D721Med (cell line): ENCODE measurements around the gene PTPN12.
"Not testable (repeated sequence)": the region's sequence is repeated elsewhere in the genome, so short reads cannot be mapped to it uniquely, and the experiment has no call there.

Experiments
- DNase-seq: peaks from one replicate; pipeline ENCODE4 v3.0.0; 2011; ENCODE audit warnings: low spot score; ENCODE audit not compliant: insufficient read length
- FAIRE-seq: peaks from 2 replicates; lab custom pipeline; 2011; peaks lifted over from hg19 to GRCh38; lab: Jason Lieb, UNC
- CTCF ChIP-seq: IDR thresholded peaks from 2 replicates; pipeline ENCODE4 v1.5.1; 2012; ENCODE audit warnings: mild to moderate bottlenecking, control low read depth; ENCODE audit not compliant: insufficient read depth; ENCODE audit errors: missing control alignments

PTPN12 gene

GRCh38 chr7:77532247-77532646 is 4.8 kb upstream of the PTPN12 start:
- no peak for DNase-seq
- TF ChIP-seq CTCF: no peak
- no peak for FAIRE-seq

DNA sequence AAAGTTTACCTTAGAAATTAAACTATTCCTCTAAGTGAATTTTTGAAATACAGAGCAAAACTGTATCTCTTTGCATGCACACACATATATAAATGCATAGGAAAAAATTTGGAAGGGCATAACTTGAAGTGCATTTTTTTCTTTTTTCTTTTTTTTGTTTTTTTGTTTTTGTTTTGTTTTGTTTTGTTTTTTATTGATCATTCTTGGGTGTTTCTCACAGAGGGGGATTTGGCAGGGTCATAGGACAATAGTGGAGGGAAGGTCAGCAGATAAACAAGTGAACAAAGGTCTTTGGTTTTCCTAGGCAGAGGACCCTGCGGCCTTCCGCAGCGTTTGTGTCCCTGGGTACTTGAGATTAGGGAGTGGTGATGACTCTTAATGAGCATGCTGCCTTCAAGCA is 4.4 kb upstream of the PTPN12 start:
- not testable (repeated sequence) for DNase-seq, FAIRE-seq

GRCh38 chr7:77534046-77534445 is 3.0 kb upstream of the PTPN12 start:
- not testable (repeated sequence) for DNase-seq, FAIRE-seq

- DNase-seq (no peak), FAIRE-seq (no peak)
- no peak for TF ChIP-seq CTCF
These were observed 1.1 kb upstream of the PTPN12 start for GRCh38 chr7:77536017-77536412.

GRCh38 chr7:77536413-77537135 is 521 bp upstream of the PTPN12 start:
- TF ChIP-seq CTCF: no peak
- FAIRE-seq (no peak), DNase-seq (peak; percentile 87)

DNA sequence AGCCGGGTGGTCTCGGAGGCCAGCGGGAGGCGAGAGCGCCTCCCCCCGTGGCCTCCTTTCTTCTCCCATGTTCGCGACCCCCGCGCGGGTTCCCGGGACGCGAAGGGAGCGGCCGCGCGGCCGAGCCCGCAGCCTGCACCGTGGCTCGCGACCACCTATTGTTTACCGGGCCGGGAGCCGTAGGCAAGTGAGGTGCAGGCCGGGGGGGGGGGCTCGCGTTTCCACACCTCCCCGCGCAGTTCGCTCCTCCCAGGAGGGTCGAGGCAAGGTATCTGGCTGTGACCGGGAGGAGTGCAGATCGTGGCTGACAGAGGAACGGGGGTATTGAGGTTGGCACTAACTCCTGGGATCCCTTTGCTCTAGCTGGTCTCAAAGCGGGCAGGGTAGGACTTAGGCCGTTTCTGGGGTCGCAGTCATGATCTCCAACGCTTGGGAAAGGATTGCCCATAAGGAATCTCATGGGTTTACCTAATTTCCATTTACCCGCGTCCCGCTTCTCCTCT is 734 bp downstream of the PTPN12 start:
- DNase-seq (no peak), FAIRE-seq (no peak)
- no peak for TF ChIP-seq CTCF

DNA sequence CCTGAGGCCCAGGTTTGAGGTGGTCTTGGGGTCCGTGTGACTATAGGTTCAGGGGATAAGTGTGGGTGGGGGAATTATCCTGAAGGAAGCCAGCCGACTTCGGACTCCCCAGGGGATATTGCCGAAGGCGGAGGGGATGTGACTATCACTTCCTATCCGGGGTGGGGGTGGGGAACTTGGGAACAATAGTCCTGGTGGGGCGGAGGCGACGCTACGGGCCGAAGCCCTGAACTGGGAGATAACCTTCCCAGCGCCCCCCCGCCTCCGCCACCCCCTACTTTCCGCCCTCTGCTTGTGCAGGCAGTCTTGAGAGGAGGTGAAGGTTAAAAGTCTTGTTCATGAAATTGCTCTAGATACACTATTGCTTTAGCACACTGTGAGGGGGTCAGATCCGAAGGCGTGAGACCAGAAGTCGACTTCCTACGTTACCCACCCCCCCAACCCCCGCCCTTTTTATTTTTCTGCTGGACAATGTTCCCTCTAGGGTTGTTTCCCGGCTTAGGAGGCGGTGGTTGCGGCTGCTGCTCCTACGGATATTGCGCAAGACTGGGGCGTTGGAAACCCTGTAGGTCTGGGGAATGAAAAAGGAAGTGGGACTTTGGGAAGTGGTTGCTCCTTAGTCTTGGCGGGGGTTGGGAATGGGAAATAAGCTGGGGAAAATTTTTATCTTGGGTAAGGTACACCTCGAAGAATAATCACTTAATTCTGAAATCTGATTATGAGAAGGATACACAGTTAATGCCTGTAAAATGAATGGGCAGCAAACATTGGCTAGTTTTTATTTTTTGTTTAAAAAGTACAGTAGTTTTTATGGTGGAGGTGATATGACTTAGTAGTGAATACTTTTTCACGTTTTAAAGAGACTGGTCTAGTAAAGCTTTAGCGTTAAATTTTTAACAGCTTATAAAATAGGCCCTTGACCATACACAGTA is 1.5 kb downstream of the PTPN12 start:
- DNase-seq (no peak), FAIRE-seq (no peak)
- no peak for TF ChIP-seq CTCF

- no peak for TF ChIP-seq CTCF
- DNase-seq: no peak
- no peak for FAIRE-seq
These were observed 3.3 kb downstream of the PTPN12 start for GRCh38 chr7:77540402-77540822.

DNA sequence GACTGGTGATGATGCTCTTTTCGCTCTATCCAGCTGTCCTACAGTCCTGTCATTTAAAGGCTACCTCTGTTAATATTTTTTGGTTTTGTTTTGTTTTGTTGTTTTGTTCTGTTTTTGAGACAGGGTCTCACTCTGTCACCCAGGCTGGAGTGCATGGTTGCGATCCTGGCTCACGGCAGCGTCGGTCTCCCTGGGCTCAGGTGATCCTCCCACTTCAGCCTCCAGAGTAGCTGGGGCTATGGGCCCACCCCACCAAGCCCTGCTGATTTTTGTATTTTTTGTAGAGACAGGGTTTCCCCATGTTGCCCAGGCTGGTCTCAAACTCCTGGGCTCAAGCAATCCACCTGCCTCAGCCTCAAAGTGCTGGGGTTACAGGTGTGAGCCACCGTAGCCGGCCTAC is 3.9 kb downstream of the PTPN12 start:
- not testable (repeated sequence) for DNase-seq, FAIRE-seq
